Ovary (tissue), 9 donors: ENCODE data around the gene DNAH6. TPM values are rescaled to one million over a fixed set of nuclear protein-coding genes. Genes with fewer than 3 reads are reported as not detected.

Source experiments
- DNase-seq, 5 donors: peaks; one replicate each; pipeline ENCODE4 v3.0.0-alpha.2; 2019 to 2020
- H3K27ac ChIP-seq, 2 donors: fragments of 200-600 bp; one replicate each; pipeline versions ENCODE4 v1.5.1 to v1.8.0; 2019 to 2022
- H3K27me3 ChIP-seq: fragments of 200-600 bp; one replicate; pipeline ENCODE4 v1.8.0; 2022
- H3K36me3 ChIP-seq: fragments of 200-600 bp; sonication (generic); one replicate; pipeline ENCODE4 v1.5.1; 2019
- H3K4me1 ChIP-seq: one replicate; pipeline ENCODE4 v1.8.1; 2013; ENCODE audit warnings: mild to moderate bottlenecking, moderate library complexity; ENCODE audit not compliant: insufficient read depth
- H3K4me3 ChIP-seq: fragments of 200-600 bp; sonication (generic); one replicate; pipeline ENCODE4 v1.5.1; 2017
- H3K9me3 ChIP-seq, 2 donors: fragments of 200-600 bp in 1 of 2; sonication (generic) in 1 of 2; one replicate each; pipeline versions ENCODE4 v1.5.1 to v1.8.1; 2013 to 2019; ENCODE audit warnings: mild to moderate bottlenecking in 1 of 2, moderate library complexity in 1 of 2
- CTCF ChIP-seq, 3 donors: fragments of 450-650 bp in 2 of 3; fragments of 200-600 bp in 1 of 3; IDR thresholded peaks; one replicate each; pipeline versions ENCODE4 v1.5.1 to v1.8.0; 2016 to 2022; ENCODE audit warnings: antibody characterized with exemption in 3 of 3, mild to moderate bottlenecking in 1 of 3
- EP300 ChIP-seq: sonication (generic); formaldehyde crosslinking; IDR thresholded peaks from one replicate; pipeline ENCODE4 v1.6.1; 2017; ENCODE audit warnings: antibody characterized with exemption
- POLR2A ChIP-seq: fragments of 450-650 bp; IDR thresholded peaks from one replicate; pipeline ENCODE4 v1.6.1; 2017; ENCODE audit warnings: antibody characterized with exemption, mild to moderate bottlenecking, moderate library complexity
- WGBS, 3 donors: extraction: QIAGEN DNeasy Blood & Tissue Kit in 1 of 3; methylation state at CpG; one replicate each; pipeline versions ENCODE4 v1.1.5 to v1.1.7; 2013 to 2017; 5-methylcytosine and 5-hydroxymethylcytosine counted together
- intact Hi-C, 4 donors: fragments of 100-400 bp; cut with DNase I; formaldehyde crosslinking; loops; one replicate each; pipeline versions ENCODE4 v1.11.0 to v1.15.1; 2022 to 2023
- polyA plus RNA-seq, 2 donors: library from polyadenylated mRNA; stranded (reverse); fragments of 200-250 nt in 1 of 2; fragments of 350-450 nt in 1 of 2; fragmentation: Illumina TruSeq in 1 of 2; extraction: RNeasy Lipid Tissue Mini Kit (QIAGEN cat#74804) in 1 of 2; gene quantifications; one replicate each; pipeline ENCODE4 v1.2.3, GENCODE V29; 2013 to 2014
- total RNA-seq, 7 donors: library from RNA; depleted of rRNA in 2 of 7; stranded (reverse); fragments of >200 nt in 2 of 7; fragmentation: NEBNext Ultra II Directional in 3 of 7; extraction: Animal tissue kit (Norgen Biotek cat#: 25700) in 3 of 7; gene quantifications; one replicate each; pipeline versions ENCODE4 v1.1.0 to v1.2.4, GENCODE V29; 2016 to 2023
- donor health status: DM: no; HTN: no; CAD: no; lungs with moderate emphysema.
- donor health status: DM: no; HTN: no; CAD: no.
- donor health status: Bipolar disorder and iron deficiency.
- donor health status: DM: yes; HTN: yes; CAD: no.
- donor health status: DM: no; HTN: no; CAD: no.
- donor health status: DM: yes; HTN: yes; CAD: no.

Gene DNAH6
- total and polyA plus RNA-seq, 9 donors: 0.42 to 14.0 (median 2.4) TPM

- Histone ChIP-seq H3K9me3 (no peaks in the 10 kb centered on the region), H3K4me1 (no peaks in the 10 kb centered on the region), H3K27ac (no peak overlapping the region), H3K27me3 (no peaks in the 10 kb centered on the region), H3K4me3 (no peak overlapping the region), H3K36me3 (no peaks in the 10 kb centered on the region)
- DNase-seq: no peak
- TF ChIP-seq POLR2A: no peak
- no peak for TF ChIP-seq CTCF (IDR thresholded peaks at IDR 0.05)
- TF ChIP-seq EP300: no peak
- 82 to 91% (median 90%) methylated on average over 6 of the region's 6 CpGs for WGBS, 3 donors
- intact Hi-C loops: no loop called here
These were observed 188.4 kb downstream of the DNAH6 start for GRCh38 chr2:84704505-84705244.

- Histone ChIP-seq H3K9me3 (no peaks in the 10 kb centered on the region), H3K27me3 (no peaks in the 10 kb centered on the region), H3K27ac (no peak overlapping the region), H3K4me3 (no peak overlapping the region), H3K36me3 (no peaks in the 10 kb centered on the region), H3K4me1 (no peaks in the 10 kb centered on the region)
- TF ChIP-seq EP300 (no peak), POLR2A (no peak), CTCF (IDR thresholded peaks at IDR 0.05) (no peak)
- no peak for DNase-seq
- 82 to 86% (median 86%) methylated on average over 2 of the region's 2 CpGs for WGBS, 3 donors
- intact Hi-C loops: no loop called here
These were observed 189.6 kb downstream of the DNAH6 start for GRCh38 chr2:84705858-84706257.

GRCh38 chr2:84708442-84708841 lies 192.1 kb downstream of the DNAH6 start:
- no peak for DNase-seq
- Histone ChIP-seq H3K9me3 (no peaks in the 10 kb centered on the region), H3K36me3 (no peaks in the 10 kb centered on the region), H3K27ac (no peak overlapping the region), H3K4me3 (no peak overlapping the region), H3K27me3 (no peaks in the 10 kb centered on the region), H3K4me1 (no peaks in the 10 kb centered on the region)
- intact Hi-C loops: no loop called here
- TF ChIP-seq EP300 (no peak), POLR2A (no peak), CTCF (IDR thresholded peaks at IDR 0.05) (no peak)

- Histone ChIP-seq H3K9me3 (no peaks in the 10 kb centered on the region), H3K27me3 (no peaks in the 10 kb centered on the region), H3K4me1 (no peaks in the 10 kb centered on the region), H3K36me3 (no peaks in the 10 kb centered on the region), H3K4me3 (no peak overlapping the region), H3K27ac (no peak overlapping the region)
- no peak for DNase-seq
- WGBS, 3 donors: 82 to 93% (median 90%) methylated on average over 1 of the region's 1 CpG
- intact Hi-C loops: no loop called here
- TF ChIP-seq POLR2A (no peak), EP300 (no peak), CTCF (IDR thresholded peaks at IDR 0.05) (no peak)
These were observed 195.4 kb downstream of the DNAH6 start for GRCh38 chr2:84711651-84712050.
